K562 (cell line): ENCODE results near the gene MXD3. TPM values are rescaled to one million over a fixed set of nuclear protein-coding genes. Genes with fewer than 3 reads are reported as not detected.

ENCODE experiments used
- ARHGAP35 ChIP-seq: fragments of 450-650 bp; IDR thresholded peaks from 2 replicates; pipeline ENCODE4 v1.6.1; 2018; ENCODE audit not compliant: partially characterized antibody
- DACH1 ChIP-seq: fragments of 450-650 bp; IDR thresholded peaks from 2 replicates; pipeline ENCODE4 v1.6.1; 2018; ENCODE audit not compliant: partially characterized antibody
- ESRRB ChIP-seq: fragments of 250-450 bp; sonication (Bioruptor Pico); IDR thresholded peaks from 2 replicates; pipeline ENCODE4 v1.5.0; 2020; ENCODE audit warnings: mild to moderate bottlenecking, moderate library complexity, borderline replicate concordance
- HDAC1 ChIP-seq, 2 experiments: fragments of 450-650 bp; IDR thresholded peaks; 2 replicates each; pipeline ENCODE4 v1.6.1; 2016 to 2017; ENCODE audit warnings: inconsistent platforms in 1 of 2, mild to moderate bottlenecking in 1 of 2, moderate library complexity in 1 of 2
- HDAC2 ChIP-seq: fragments of 450-650 bp; IDR thresholded peaks from 2 replicates; pipeline ENCODE4 v1.6.1; 2016; ENCODE audit warnings: mild to moderate bottlenecking
- HDAC8 ChIP-seq: fragments of 450-650 bp; IDR thresholded peaks from 2 replicates; pipeline ENCODE4 v1.6.1; 2016; ENCODE audit warnings: mild to moderate bottlenecking, missing genetic modification characterization, moderate library complexity, missing compliant biosample characterization
- HNRNPH1 ChIP-seq: fragments of 200-400 bp; formaldehyde crosslinking; optimal IDR thresholded peaks from 2 replicates; pipeline ENCODE3; 2017; ENCODE audit warnings: low read depth, mild to moderate bottlenecking, low read length, moderate library complexity
- HSF4 ChIP-seq: fragments of 250-450 bp; sonication (Bioruptor Pico); IDR thresholded peaks from 2 replicates; pipeline ENCODE4 v2.1.2; 2022; ENCODE audit warnings: mild to moderate bottlenecking, moderate library complexity, borderline replicate concordance
- MAFF ChIP-seq: IDR thresholded peaks from 2 replicates; pipeline ENCODE4 v1.6.1; 2012; ENCODE audit warnings: low read length, improper control_type of control experiment
- SAP30 ChIP-seq: fragments of 200-600 bp; sonication (generic); IDR thresholded peaks from 2 replicates; pipeline ENCODE4 v1.6.1; 2012; ENCODE audit warnings: borderline replicate concordance, low read depth, mild to moderate bottlenecking, moderate library complexity, low read length, control low read depth, inconsistent platforms; ENCODE audit not compliant: insufficient read depth, poor library complexity, severe bottlenecking
- SMARCA5 ChIP-seq: fragments of 450-650 bp; IDR thresholded peaks from 2 replicates; pipeline ENCODE4 v1.6.1; 2016
- SRSF9 ChIP-seq: fragments of 200-400 bp; formaldehyde crosslinking; IDR thresholded peaks from 2 replicates; pipeline ENCODE4 v1.6.1; 2017; ENCODE audit warnings: low read depth, low read length, borderline replicate concordance
- TCF7 ChIP-seq: sonication (generic); IDR thresholded peaks from 2 replicates; pipeline ENCODE4 v1.6.1; 2016; ENCODE audit warnings: antibody characterized with exemption, borderline replicate concordance
- ZKSCAN1 ChIP-seq: fragments of 150-350 bp; IDR thresholded peaks from 2 replicates; pipeline ENCODE4 v1.6.1; 2016; ENCODE audit warnings: low read depth, low read length
- ZNF274 ChIP-seq: IDR thresholded peaks from 2 replicates; pipeline ENCODE4 v1.6.1; 2011; ENCODE audit warnings: low read depth, mild to moderate bottlenecking, low read length, moderate library complexity, borderline replicate concordance
- ZNF507 ChIP-seq: conservative IDR thresholded peaks from 2 replicates; pipeline ENCODE4 v1.6.1; 2017; ENCODE audit warnings: missing genetic modification characterization, missing compliant biosample characterization
- ZNF717 ChIP-seq: fragments of 250-450 bp; sonication (Bioruptor Pico); IDR thresholded peaks from 2 replicates; pipeline ENCODE4 v1.5.0; 2021
- polyA plus RNA-seq, 8 experiments: library from polyadenylated mRNA; depleted of rRNA in 4 of 8; stranded (reverse) in 5 of 8; unstranded in 3 of 8; fragments of >200 nt; fragmentation: Nextera tagmentation in 2 of 8; fragmentation: Illumina TruSeq in 1 of 8; extraction: Ambion mirVana in 2 of 8; extraction: Trizol in 1 of 8; gene quantifications; 2 replicates each; pipeline versions ENCODE4 v1.2.1 to v1.2.3, GENCODE V29; 2011 to 2014; ENCODE audit warnings: inconsistent platforms in 1 of 8, missing spikeins in 1 of 8
- total RNA-seq, 7 experiments: library from RNA; depleted of rRNA in 6 of 7; stranded (reverse); fragments of >200 nt in 6 of 7; fragmentation: Illumina TruSeq in 2 of 7; extraction: Trizol in 2 of 7; gene quantifications; 2 replicates each; pipeline versions ENCODE4 v1.2.1 to v1.2.3, GENCODE V29; 2011 to 2021; ENCODE audit warnings: low replicate concordance in 1 of 7
- TF ChIP-seq, protein P1 (sequence below), 2 experiments: fragments of 200-800 bp in 1 of 2; sonication (Bioruptor generic) in 1 of 2; sonication (generic) in 1 of 2; formaldehyde crosslinking in 1 of 2; IDR thresholded peaks in 1 of 2; conservative IDR thresholded peaks in 1 of 2; 2 replicates each; pipeline versions ENCODE4 v1.5.0 to v1.6.1; 2016 to 2020; ENCODE audit warnings: missing compliant biosample characterization in 1 of 2, missing genetic modification characterization in 1 of 2, missing genetic modification reagents in 1 of 2
- TF ChIP-seq, protein P2 (sequence below): sonication (generic); formaldehyde crosslinking; IDR thresholded peaks from 2 replicates; pipeline ENCODE4 v1.8.1; 2023; ENCODE audit warnings: mild to moderate bottlenecking, missing genetic modification reagents
- TF ChIP-seq, protein P3 (sequence below): fragments of 450-650 bp; formaldehyde crosslinking; IDR thresholded peaks from 2 replicates; pipeline ENCODE4 v1.4.0; 2020; ENCODE audit warnings: mild to moderate bottlenecking
- TF ChIP-seq, protein P4 (sequence below), 3 experiments: fragments of 200-800 bp in 1 of 3; sonication (Bioruptor generic) in 1 of 3; sonication (generic) in 1 of 3; formaldehyde crosslinking in 1 of 3; IDR thresholded peaks; 2 replicates each; pipeline versions ENCODE4 v1.6.1 to v1.8.0; 2016 to 2022; ENCODE audit warnings: mild to moderate bottlenecking in 2 of 3, missing compliant biosample characterization in 2 of 3, missing genetic modification characterization in 2 of 3, missing genetic modification reagents in 1 of 3

The MXD3 gene
- total and polyA plus RNA-seq, 9 of the 15 experiments (the other 6 are each of a cell fraction or from before 2014, with no cell fraction given): 0.28 to 24.8 (median 4.5) TPM

DNA sequence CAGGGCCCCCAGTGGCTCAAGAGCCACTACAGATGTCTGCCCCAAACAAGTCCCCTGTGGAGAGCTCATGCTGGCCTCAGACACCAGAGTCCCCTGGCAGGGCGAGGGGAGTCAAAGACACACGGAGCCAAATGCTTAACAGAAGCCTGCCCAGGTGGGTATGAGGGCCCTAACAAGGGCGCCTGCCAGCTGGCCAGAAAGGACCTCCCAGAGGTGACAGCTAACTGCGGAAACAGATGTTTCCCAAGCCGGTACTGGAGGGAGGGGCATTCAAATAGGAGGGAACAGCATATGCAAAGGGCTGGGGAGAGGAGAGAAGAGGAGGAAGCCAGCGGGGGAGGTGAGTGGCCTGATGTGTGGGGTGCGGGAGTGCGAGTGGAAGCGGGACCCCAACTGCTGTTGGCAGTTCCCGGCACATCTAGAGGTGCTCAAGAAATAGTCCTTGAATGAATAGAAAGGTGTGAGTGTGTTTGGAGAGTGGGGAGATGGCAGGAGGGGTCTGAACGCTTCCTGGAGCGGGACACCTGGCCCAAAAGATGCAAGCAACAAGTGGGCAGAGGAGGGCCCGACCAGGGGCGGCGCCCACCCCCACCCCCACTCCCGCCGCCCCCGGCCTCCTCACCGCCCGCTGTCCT is 824 bp downstream of the MXD3 start (continued):
- TF ChIP-seq, protein P1, sequence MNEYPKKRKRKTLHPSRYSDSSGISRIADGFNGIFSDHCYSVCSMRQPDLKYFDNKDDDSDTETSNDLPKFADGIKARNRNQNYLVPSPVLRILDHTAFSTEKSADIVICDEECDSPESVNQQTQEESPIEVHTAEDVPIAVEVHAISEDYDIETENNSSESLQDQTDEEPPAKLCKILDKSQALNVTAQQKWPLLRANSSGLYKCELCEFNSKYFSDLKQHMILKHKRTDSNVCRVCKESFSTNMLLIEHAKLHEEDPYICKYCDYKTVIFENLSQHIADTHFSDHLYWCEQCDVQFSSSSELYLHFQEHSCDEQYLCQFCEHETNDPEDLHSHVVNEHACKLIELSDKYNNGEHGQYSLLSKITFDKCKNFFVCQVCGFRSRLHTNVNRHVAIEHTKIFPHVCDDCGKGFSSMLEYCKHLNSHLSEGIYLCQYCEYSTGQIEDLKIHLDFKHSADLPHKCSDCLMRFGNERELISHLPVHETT (CRISPR knock-in tag; conservative IDR thresholded peaks at IDR 0.05 in 1 of 2, IDR thresholded peaks at IDR 0.05 in 1 of 2): no peak
- TF ChIP-seq HDAC8 (no peak), ZKSCAN1 (no peak), SAP30 (peak; percentile 38), HDAC2 (0 out of 2 replicates have a peak, but pooled peaks have one; percentile 22), SRSF9 (no peak), HSF4 (CRISPR knock-in tag) (no peak), ZNF507 (tag) (no peak), HNRNPH1 (no peak), DACH1 (peak; percentile 57), MAFF (no peak), HDAC1 (IDR thresholded peaks at IDR 0.05) (peak in 1 of 2 experiments; percentile 63; a peak in 2 of 4 replicates), ZNF717 (no peak), TCF7 (no peak), ARHGAP35 (no peak), ESRRB (no peak), SMARCA5 (no peak), ZNF274 (no peak)
- TF ChIP-seq, protein P2, sequence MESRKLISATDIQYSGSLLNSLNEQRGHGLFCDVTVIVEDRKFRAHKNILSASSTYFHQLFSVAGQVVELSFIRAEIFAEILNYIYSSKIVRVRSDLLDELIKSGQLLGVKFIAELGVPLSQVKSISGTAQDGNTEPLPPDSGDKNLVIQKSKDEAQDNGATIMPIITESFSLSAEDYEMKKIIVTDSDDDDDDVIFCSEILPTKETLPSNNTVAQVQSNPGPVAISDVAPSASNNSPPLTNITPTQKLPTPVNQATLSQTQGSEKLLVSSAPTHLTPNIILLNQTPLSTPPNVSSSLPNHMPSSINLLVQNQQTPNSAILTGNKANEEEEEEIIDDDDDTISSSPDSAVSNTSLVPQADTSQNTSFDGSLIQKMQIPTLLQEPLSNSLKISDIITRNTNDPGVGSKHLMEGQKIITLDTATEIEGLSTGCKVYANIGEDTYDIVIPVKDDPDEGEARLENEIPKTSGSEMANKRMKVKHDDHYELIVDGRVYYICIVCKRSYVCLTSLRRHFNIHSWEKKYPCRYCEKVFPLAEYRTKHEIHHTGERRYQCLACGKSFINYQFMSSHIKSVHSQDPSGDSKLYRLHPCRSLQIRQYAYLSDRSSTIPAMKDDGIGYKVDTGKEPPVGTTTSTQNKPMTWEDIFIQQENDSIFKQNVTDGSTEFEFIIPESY (CRISPR knock-in tag): no peak
- TF ChIP-seq, protein P3, sequence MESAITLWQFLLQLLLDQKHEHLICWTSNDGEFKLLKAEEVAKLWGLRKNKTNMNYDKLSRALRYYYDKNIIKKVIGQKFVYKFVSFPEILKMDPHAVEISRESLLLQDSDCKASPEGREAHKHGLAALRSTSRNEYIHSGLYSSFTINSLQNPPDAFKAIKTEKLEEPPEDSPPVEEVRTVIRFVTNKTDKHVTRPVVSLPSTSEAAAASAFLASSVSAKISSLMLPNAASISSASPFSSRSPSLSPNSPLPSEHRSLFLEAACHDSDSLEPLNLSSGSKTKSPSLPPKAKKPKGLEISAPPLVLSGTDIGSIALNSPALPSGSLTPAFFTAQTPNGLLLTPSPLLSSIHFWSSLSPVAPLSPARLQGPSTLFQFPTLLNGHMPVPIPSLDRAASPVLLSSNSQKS (CRISPR knock-in tag): no peak
- TF ChIP-seq, protein P4, sequence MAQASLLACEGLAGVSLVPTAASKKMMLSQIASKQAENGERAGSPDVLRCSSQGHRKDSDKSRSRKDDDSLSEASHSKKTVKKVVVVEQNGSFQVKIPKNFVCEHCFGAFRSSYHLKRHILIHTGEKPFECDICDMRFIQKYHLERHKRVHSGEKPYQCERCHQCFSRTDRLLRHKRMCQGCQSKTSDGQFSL (CRISPR knock-in tag; IDR thresholded peaks at IDR 0.05): 0 out of 2 replicates have a peak, but pooled peaks have one; percentile 1
- TF ChIP-seq, protein P4 (tag; IDR thresholded peaks at IDR 0.05): no peak
